Lower leg skin (tissue), 3 donors: ENCODE data around the gene BCL2L12.

Experiments used
- CTCF ChIP-seq, 3 donors: fragments of 450-650 bp; IDR thresholded peaks; one replicate each; pipeline ENCODE4 v1.5.1; 2016; ENCODE audit warnings: antibody characterized with exemption in 3 of 3, mild to moderate bottlenecking in 3 of 3, moderate library complexity in 2 of 3
- POLR2A ChIP-seq, 2 donors: fragments of 450-650 bp; IDR thresholded peaks; one replicate each; pipeline ENCODE4 v1.6.1; 2016 to 2017; ENCODE audit warnings: antibody characterized with exemption in 2 of 2, mild to moderate bottlenecking in 1 of 2, moderate library complexity in 1 of 2

- TF ChIP-seq POLR2A (IDR thresholded peaks at IDR 0.05) (no peak), CTCF (IDR thresholded peaks at IDR 0.05) (no peak)
Observed at GRCh38 chr19:49700563-49700962, 34.8 kb downstream of the BCL2L12 start.
